IMR-90 (cell line): ENCODE measurements around the gene DNM3.

Experiments used
- FOS ChIP-seq: fragments of 150-350 bp; IDR thresholded peaks from 2 replicates; pipeline ENCODE4 v1.6.1; 2016; ENCODE audit warnings: low read depth, low read length
- MAZ ChIP-seq: IDR thresholded peaks from 2 replicates; pipeline ENCODE4 v1.6.1; 2012; ENCODE audit warnings: low read depth, mild to moderate bottlenecking, low read length, improper control_type of control experiment, moderate library complexity, borderline replicate concordance
- POLR2A ChIP-seq: IDR thresholded peaks from 2 replicates; pipeline ENCODE4 v1.6.1; 2012; ENCODE audit warnings: mild to moderate bottlenecking, low read depth, low read length
- RFX5 ChIP-seq: IDR thresholded peaks from 2 replicates; pipeline ENCODE4 v1.8.0; 2012; ENCODE audit warnings: low read depth, mild to moderate bottlenecking, low read length, moderate library complexity
- TF ChIP-seq, protein P1 (sequence below): conservative IDR thresholded peaks from 2 replicates; pipeline ENCODE4 v1.5.1; 2012; ENCODE audit warnings: mild to moderate bottlenecking, low read depth, low read length, improper control_type of control experiment

GRCh38 chr1:172405912-172406311 is 564.6 kb downstream of the DNM3 start:
- TF ChIP-seq, protein P1, sequence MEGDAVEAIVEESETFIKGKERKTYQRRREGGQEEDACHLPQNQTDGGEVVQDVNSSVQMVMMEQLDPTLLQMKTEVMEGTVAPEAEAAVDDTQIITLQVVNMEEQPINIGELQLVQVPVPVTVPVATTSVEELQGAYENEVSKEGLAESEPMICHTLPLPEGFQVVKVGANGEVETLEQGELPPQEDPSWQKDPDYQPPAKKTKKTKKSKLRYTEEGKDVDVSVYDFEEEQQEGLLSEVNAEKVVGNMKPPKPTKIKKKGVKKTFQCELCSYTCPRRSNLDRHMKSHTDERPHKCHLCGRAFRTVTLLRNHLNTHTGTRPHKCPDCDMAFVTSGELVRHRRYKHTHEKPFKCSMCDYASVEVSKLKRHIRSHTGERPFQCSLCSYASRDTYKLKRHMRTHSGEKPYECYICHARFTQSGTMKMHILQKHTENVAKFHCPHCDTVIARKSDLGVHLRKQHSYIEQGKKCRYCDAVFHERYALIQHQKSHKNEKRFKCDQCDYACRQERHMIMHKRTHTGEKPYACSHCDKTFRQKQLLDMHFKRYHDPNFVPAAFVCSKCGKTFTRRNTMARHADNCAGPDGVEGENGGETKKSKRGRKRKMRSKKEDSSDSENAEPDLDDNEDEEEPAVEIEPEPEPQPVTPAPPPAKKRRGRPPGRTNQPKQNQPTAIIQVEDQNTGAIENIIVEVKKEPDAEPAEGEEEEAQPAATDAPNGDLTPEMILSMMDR: no peak
- no peak for TF ChIP-seq RFX5
- no peak for TF ChIP-seq POLR2A
- no peak for TF ChIP-seq MAZ
- TF ChIP-seq FOS: no peak
